GM12801 (cell line): ENCODE data around the gene S100G.

ENCODE experiments used
- CTCF ChIP-seq: IDR thresholded peaks from one replicate; pipeline ENCODE4 v1.5.1; 2011; ENCODE audit warnings: control low read depth; ENCODE audit not compliant: insufficient read length; ENCODE audit errors: extremely low read depth

Gene S100G

GRCh38 chrX:16649858-16650257 is at the start of gene S100G:
S100G (plus strand) TSS chrX:16650158; CDS start chrX:16651007, 849 bp downstream.
- TF ChIP-seq CTCF = no peak

- no peak for TF ChIP-seq CTCF
Measured at GRCh38 chrX:16601885-16602284, 48.1 kb upstream of the S100G start.

GRCh38 chrX:16603822-16604221 is 46.1 kb upstream of the S100G start:
- TF ChIP-seq CTCF = no peak

GRCh38 chrX:16604337-16604736 is 45.6 kb upstream of the S100G start:
- TF ChIP-seq CTCF = no peak

- TF ChIP-seq CTCF = no peak
Measured at GRCh38 chrX:16606142-16606720, 43.7 kb upstream of the S100G start.

GRCh38 chrX:16610121-16610621 is 39.8 kb upstream of the S100G start:
- TF ChIP-seq CTCF = no peak

GRCh38 chrX:16612257-16612897 is 37.6 kb upstream of the S100G start:
- TF ChIP-seq CTCF = no peak
